Ishikawa (cell line): ENCODE measurements around the gene SCN2B.

Experiments
- CEBPB ChIP-seq: IDR thresholded peaks from 2 replicates; pipeline ENCODE4 v1.6.1; 2012
- CREB1 ChIP-seq: IDR thresholded peaks from 2 replicates; pipeline ENCODE4 v1.6.1; 2012; ENCODE audit warnings: low read depth
- EGR1 ChIP-seq: IDR thresholded peaks from 2 replicates; pipeline ENCODE4 v1.6.1; 2012
- EP300 ChIP-seq: IDR thresholded peaks from 2 replicates; pipeline ENCODE4 v1.6.1; 2012; ENCODE audit warnings: borderline replicate concordance
- FOXM1 ChIP-seq: IDR thresholded peaks from 2 replicates; pipeline ENCODE4 v1.6.1; 2012; ENCODE audit warnings: low read depth, borderline replicate concordance
- NFIC ChIP-seq: IDR thresholded peaks from 2 replicates; pipeline ENCODE4 v1.6.1; 2012
- RAD21 ChIP-seq: IDR thresholded peaks from 2 replicates; pipeline ENCODE4 v1.6.1; 2012; ENCODE audit warnings: low read depth
- TAF1 ChIP-seq: IDR thresholded peaks from 2 replicates; pipeline ENCODE4 v1.6.1; 2012; ENCODE audit warnings: low read depth, mild to moderate bottlenecking
- TCF12 ChIP-seq: IDR thresholded peaks from 2 replicates; pipeline ENCODE4 v1.6.1; 2012; ENCODE audit warnings: low read depth
- TEAD4 ChIP-seq: IDR thresholded peaks from 2 replicates; pipeline ENCODE4 v1.6.1; 2012
- YY1 ChIP-seq: IDR thresholded peaks from 2 replicates; pipeline ENCODE4 v1.6.1; 2012; ENCODE audit warnings: low read depth
- ZBTB7A ChIP-seq: IDR thresholded peaks from 2 replicates; pipeline ENCODE4 v1.6.1; 2012; ENCODE audit warnings: low read depth
- TF ChIP-seq, protein P1 (sequence below): IDR thresholded peaks from 2 replicates; pipeline ENCODE4 v1.6.1; 2012
- TF ChIP-seq, protein P2 (sequence below): IDR thresholded peaks from 2 replicates; pipeline ENCODE4 v1.6.1; 2012; ENCODE audit warnings: low read depth, mild to moderate bottlenecking
- TF ChIP-seq, protein P3 (sequence below): IDR thresholded peaks from 2 replicates; pipeline ENCODE4 v1.6.1; 2012

The SCN2B gene

DNA sequence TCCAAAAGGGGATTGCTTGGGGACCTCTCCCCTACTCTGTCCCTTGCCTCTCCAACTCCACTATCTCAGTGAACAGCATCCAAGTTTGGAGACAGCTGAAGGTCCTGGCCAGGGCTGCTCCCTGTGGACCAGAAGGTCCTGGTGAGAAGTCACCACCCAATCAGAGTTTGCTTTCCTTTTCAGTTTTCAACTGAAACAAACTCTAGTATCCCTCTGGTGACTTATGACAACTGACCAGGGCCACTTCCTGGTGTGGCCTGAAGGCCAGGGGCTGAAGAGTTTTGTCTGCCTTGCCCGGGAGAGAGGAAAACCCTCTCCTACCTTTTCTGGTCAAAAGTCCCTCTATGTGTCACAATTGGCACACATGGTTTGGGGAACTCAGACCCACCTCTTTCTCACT, 43.3 kb upstream of the SCN2B start:
- TF ChIP-seq TAF1 (no peak), TEAD4 (no peak), EP300 (no peak), NFIC (no peak), ZBTB7A (no peak), EGR1 (no peak)
- TF ChIP-seq, protein P1, sequence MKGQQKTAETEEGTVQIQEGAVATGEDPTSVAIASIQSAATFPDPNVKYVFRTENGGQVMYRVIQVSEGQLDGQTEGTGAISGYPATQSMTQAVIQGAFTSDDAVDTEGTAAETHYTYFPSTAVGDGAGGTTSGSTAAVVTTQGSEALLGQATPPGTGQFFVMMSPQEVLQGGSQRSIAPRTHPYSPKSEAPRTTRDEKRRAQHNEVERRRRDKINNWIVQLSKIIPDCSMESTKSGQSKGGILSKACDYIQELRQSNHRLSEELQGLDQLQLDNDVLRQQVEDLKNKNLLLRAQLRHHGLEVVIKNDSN: no peak
- TF ChIP-seq, protein P2, sequence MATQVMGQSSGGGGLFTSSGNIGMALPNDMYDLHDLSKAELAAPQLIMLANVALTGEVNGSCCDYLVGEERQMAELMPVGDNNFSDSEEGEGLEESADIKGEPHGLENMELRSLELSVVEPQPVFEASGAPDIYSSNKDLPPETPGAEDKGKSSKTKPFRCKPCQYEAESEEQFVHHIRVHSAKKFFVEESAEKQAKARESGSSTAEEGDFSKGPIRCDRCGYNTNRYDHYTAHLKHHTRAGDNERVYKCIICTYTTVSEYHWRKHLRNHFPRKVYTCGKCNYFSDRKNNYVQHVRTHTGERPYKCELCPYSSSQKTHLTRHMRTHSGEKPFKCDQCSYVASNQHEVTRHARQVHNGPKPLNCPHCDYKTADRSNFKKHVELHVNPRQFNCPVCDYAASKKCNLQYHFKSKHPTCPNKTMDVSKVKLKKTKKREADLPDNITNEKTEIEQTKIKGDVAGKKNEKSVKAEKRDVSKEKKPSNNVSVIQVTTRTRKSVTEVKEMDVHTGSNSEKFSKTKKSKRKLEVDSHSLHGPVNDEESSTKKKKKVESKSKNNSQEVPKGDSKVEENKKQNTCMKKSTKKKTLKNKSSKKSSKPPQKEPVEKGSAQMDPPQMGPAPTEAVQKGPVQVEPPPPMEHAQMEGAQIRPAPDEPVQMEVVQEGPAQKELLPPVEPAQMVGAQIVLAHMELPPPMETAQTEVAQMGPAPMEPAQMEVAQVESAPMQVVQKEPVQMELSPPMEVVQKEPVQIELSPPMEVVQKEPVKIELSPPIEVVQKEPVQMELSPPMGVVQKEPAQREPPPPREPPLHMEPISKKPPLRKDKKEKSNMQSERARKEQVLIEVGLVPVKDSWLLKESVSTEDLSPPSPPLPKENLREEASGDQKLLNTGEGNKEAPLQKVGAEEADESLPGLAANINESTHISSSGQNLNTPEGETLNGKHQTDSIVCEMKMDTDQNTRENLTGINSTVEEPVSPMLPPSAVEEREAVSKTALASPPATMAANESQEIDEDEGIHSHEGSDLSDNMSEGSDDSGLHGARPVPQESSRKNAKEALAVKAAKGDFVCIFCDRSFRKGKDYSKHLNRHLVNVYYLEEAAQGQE: no peak
- TF ChIP-seq, protein P3, sequence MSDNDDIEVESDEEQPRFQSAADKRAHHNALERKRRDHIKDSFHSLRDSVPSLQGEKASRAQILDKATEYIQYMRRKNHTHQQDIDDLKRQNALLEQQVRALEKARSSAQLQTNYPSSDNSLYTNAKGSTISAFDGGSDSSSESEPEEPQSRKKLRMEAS: no peak

DNA sequence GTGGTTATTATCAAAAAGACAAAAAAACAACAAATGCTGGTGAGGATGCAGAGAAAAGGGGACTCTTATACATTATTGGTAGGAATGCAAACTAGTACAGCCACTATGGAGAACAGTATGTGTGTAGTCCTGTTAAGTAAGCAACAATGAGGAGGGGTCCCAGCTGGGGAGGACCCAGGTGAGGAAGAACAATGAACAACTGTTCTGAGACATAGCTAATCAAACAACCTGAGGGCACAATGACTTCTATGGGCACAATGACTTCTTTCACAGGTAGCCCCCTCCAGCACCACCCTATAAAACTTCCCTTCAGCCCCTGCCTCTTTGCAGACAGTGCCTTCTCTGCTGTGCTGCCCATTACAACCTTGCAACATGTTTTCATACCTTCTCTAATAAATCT, 42.8 kb upstream of the SCN2B start:
- no peak for TF ChIP-seq YY1
- no peak for TF ChIP-seq TAF1
- TF ChIP-seq EGR1: no peak
- TF ChIP-seq EP300: no peak
- TF ChIP-seq ZBTB7A: no peak

DNA sequence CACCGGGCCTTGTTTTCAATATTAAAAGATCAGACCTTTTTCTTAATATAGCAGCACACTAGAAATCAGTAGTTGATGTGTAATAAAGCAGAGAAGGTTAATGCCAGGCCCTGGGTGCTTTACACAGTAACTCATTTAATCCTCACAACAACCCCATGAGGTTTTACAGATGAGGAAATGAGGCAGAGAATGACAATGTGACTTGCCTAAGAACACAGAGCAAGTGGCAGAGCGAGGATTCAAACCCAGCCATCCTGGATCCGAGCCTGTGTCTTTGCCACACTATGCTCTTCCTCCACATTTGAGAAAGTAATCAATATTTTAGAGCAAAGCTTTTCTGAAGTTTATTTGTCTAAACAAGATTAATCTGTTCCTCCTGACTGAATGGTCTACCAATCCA, 41.1 kb upstream of the SCN2B start:
- TF ChIP-seq, protein P1: no peak
- no peak for TF ChIP-seq EGR1
- no peak for TF ChIP-seq NFIC
- TF ChIP-seq ZBTB7A: no peak
- TF ChIP-seq FOXM1: no peak

DNA sequence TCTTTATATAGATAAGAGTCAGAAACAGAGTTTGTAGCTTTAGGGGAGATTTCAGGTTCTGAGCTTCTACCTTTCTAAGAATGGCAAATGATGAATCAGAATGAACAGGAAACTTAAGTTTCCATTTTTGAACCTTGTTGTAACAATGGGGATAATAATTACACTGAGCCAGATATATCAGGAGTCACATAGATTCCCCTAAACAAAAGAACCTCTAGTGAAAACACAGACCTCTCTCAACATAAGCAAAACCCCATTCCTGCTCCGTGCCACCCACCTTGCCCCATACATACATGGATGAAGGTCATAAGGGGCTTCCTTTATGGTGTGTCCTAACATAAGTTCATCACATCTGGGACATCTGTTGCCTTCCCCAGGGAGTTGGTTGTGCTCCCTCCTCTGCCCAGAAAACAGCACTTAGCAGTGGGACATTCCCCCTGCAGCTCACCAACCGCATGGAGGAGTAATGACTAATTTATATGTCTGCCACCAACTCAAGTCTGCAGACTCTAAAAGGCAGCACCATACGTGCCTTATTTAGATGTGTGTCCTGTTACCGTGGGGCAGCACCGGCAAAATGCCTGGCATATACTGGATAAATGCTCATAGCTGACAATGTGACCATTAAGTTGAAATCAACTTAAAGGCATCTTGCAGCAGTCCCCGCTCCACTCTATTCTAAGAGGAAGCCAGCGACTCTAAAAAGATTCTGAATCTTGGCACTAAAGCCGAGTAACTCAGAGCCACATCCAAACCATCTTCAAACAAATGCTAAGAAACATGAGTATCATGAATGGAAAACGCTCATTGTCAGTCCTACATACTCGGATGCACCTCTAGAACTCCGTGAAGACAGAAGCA, 40.4 kb upstream of the SCN2B start:
- no peak for TF ChIP-seq TAF1
- TF ChIP-seq CREB1: no peak
- TF ChIP-seq, protein P3: no peak
- TF ChIP-seq TCF12: no peak
- TF ChIP-seq YY1: no peak
- no peak for TF ChIP-seq CEBPB
- no peak for TF ChIP-seq TEAD4
- TF ChIP-seq FOXM1: no peak
- TF ChIP-seq, protein P2: no peak
- no peak for TF ChIP-seq RAD21
- no peak for TF ChIP-seq ZBTB7A
- TF ChIP-seq, protein P1: no peak
- no peak for TF ChIP-seq EP300

DNA sequence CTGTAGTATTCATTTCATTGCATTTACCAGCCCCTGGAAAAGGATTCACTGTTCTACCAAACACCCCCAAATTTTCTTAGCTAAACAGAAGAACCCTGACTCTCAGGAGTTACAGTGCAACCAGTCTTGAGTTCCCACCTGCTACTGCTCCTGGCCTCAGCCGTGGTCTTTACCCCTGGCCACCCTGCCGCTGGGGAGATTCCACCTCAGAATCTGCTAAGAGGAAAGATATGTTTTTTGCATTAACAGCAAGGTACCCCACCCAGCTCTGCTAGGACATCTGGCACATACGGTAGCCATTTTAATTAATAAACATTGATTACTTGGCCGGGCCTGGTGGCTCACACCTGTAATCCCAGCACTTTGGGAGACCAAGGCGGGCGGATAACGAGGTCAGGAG, 39.3 kb upstream of the SCN2B start:
- TF ChIP-seq CREB1: no peak
- no peak for TF ChIP-seq YY1
- no peak for TF ChIP-seq RAD21
- TF ChIP-seq TEAD4: no peak
- TF ChIP-seq, protein P1: no peak
- TF ChIP-seq CEBPB: no peak
- TF ChIP-seq TAF1: no peak
- TF ChIP-seq EP300: no peak
- no peak for TF ChIP-seq FOXM1
- TF ChIP-seq NFIC: no peak
- TF ChIP-seq, protein P2: no peak
- TF ChIP-seq, protein P3: no peak
- no peak for TF ChIP-seq TCF12
